Ishikawa (cell line): ENCODE results near the gene SDC4.
A peak's percentile ranks its signal among the peaks of the same experiment; 100 is the strongest.

Experiments used
- CEBPB ChIP-seq: IDR thresholded peaks from 2 replicates; pipeline ENCODE4 v1.6.1; 2012
- CREB1 ChIP-seq: IDR thresholded peaks from 2 replicates; pipeline ENCODE4 v1.6.1; 2012; ENCODE audit warnings: low read depth
- EGR1 ChIP-seq: IDR thresholded peaks from 2 replicates; pipeline ENCODE4 v1.6.1; 2012
- EP300 ChIP-seq: IDR thresholded peaks from 2 replicates; pipeline ENCODE4 v1.6.1; 2012; ENCODE audit warnings: borderline replicate concordance
- FOXM1 ChIP-seq: IDR thresholded peaks from 2 replicates; pipeline ENCODE4 v1.6.1; 2012; ENCODE audit warnings: low read depth, borderline replicate concordance
- NFIC ChIP-seq: IDR thresholded peaks from 2 replicates; pipeline ENCODE4 v1.6.1; 2012
- RAD21 ChIP-seq: IDR thresholded peaks from 2 replicates; pipeline ENCODE4 v1.6.1; 2012; ENCODE audit warnings: low read depth
- REST ChIP-seq: IDR thresholded peaks from 2 replicates; pipeline ENCODE4 v1.6.1; 2012; ENCODE audit warnings: low read depth, mild to moderate bottlenecking
- TAF1 ChIP-seq: IDR thresholded peaks from 2 replicates; pipeline ENCODE4 v1.6.1; 2012; ENCODE audit warnings: low read depth, mild to moderate bottlenecking
- TEAD4 ChIP-seq: IDR thresholded peaks from 2 replicates; pipeline ENCODE4 v1.6.1; 2012
- ZBTB7A ChIP-seq: IDR thresholded peaks from 2 replicates; pipeline ENCODE4 v1.6.1; 2012; ENCODE audit warnings: low read depth
- TF ChIP-seq, protein P1 (sequence below): IDR thresholded peaks from 2 replicates; pipeline ENCODE4 v1.6.1; 2012
- TF ChIP-seq, protein P2 (sequence below): IDR thresholded peaks from 2 replicates; pipeline ENCODE4 v1.6.1; 2012

Gene SDC4

DNA sequence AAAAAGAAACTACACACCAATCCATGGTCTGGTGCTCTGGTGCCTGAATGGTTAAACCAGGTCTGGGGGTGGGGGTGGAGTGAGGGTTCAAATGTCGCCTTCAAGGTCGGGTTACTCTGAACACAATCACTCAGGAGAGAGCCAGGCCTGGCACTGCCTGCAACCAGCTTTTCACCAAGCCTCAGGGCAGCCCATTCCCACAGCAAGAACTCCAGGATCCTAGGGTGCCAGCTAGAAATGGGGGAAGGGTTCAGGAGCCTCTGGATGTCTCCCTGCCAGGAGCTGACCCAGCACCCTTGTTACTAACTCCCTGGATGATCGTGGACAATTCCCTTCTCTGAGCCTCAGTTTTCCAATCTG lies 6.7 kb downstream of the SDC4 start:
- TF ChIP-seq TAF1: peak; percentile 36; the same call in 1 of the 2 replicates
- TF ChIP-seq, protein P1, sequence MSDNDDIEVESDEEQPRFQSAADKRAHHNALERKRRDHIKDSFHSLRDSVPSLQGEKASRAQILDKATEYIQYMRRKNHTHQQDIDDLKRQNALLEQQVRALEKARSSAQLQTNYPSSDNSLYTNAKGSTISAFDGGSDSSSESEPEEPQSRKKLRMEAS: 0 out of 2 replicates have a peak, but pooled peaks have one; percentile 3
- TF ChIP-seq EGR1: 0 out of 2 replicates have a peak, but pooled peaks have one; percentile 28
- TF ChIP-seq NFIC: 0 out of 2 replicates have a peak, but pooled peaks have one; percentile 12
- TF ChIP-seq CREB1: no peak
- peak; percentile 69 for TF ChIP-seq FOXM1
- TF ChIP-seq ZBTB7A: no peak

DNA sequence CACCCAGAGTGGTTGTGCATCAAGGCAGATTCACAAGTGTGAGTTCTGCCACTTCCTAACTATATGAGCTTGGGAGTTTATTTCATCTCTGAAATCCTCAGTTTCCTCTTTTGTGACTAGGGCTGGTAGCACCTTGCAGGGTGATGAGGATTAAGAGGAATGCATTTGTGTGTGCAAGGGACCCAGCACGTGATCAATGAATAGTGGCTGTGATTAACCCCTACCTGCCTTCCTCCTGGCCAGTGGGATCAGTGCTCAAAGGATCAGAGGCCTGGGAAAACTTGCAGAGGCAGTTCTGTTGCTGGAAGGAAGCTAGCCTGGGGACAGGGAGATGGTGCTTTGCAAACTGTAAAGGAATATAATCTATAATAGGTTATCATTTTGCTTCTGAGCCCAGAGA lies 7.3 kb downstream of the SDC4 start:
- TF ChIP-seq NFIC (no peak), RAD21 (no peak), TAF1 (no peak), FOXM1 (no peak), ZBTB7A (0 out of 2 replicates have a peak, but pooled peaks have one; percentile 5), CEBPB (no peak), CREB1 (no peak), EGR1 (no peak), EP300 (no peak), TEAD4 (no peak)
- TF ChIP-seq, protein P2, sequence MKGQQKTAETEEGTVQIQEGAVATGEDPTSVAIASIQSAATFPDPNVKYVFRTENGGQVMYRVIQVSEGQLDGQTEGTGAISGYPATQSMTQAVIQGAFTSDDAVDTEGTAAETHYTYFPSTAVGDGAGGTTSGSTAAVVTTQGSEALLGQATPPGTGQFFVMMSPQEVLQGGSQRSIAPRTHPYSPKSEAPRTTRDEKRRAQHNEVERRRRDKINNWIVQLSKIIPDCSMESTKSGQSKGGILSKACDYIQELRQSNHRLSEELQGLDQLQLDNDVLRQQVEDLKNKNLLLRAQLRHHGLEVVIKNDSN: peak; percentile 95
- TF ChIP-seq, protein P1: 0 out of 2 replicates have a peak, but pooled peaks have one; percentile 7

DNA sequence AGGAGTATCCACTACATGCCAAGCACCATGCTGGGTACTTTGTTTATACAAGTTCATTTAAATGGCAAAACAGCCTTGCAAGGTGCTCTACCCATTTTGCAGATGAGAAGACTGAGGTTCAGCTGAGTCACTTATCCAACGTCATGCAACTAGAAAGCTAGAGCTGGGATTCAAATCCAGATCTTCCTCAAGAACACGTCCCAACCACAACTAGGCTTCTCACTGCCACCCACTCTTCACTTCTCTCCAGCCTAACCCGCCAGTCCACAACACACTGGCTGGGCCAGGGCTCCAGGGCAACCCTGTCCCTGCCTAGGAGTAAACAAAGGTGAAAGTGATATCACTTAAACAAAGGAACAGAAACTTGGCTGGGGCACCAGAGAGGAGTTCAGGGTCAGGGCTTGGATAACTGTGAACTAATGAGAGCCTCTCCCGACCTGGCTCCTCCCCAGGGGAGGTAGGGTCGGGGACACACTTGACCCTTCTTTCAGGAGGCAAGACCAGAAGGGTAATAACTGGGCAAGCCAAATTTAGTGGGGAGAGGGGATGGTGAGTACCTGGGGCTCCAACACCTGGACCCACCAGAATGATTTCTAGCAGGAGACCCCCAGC lies 7.9 kb downstream of the SDC4 start:
- TF ChIP-seq ZBTB7A (0 out of 2 replicates have a peak, but pooled peaks have one; percentile 60), CREB1 (no peak)

GRCh38 chr20:45339799-45340198 lies 8.4 kb downstream of the SDC4 start:
- TF ChIP-seq, protein P1: no peak
- TF ChIP-seq FOXM1: no peak
- TF ChIP-seq CEBPB: no peak
- no peak for TF ChIP-seq CREB1
- no peak for TF ChIP-seq REST
- no peak for TF ChIP-seq ZBTB7A
- TF ChIP-seq, protein P2: no peak
- no peak for TF ChIP-seq EGR1
- TF ChIP-seq RAD21: no peak

- no peak for TF ChIP-seq REST
- TF ChIP-seq CEBPB: no peak
- TF ChIP-seq NFIC: no peak
Measured at GRCh38 chr20:45339084-45339483, 9.1 kb downstream of the SDC4 start.

DNA sequence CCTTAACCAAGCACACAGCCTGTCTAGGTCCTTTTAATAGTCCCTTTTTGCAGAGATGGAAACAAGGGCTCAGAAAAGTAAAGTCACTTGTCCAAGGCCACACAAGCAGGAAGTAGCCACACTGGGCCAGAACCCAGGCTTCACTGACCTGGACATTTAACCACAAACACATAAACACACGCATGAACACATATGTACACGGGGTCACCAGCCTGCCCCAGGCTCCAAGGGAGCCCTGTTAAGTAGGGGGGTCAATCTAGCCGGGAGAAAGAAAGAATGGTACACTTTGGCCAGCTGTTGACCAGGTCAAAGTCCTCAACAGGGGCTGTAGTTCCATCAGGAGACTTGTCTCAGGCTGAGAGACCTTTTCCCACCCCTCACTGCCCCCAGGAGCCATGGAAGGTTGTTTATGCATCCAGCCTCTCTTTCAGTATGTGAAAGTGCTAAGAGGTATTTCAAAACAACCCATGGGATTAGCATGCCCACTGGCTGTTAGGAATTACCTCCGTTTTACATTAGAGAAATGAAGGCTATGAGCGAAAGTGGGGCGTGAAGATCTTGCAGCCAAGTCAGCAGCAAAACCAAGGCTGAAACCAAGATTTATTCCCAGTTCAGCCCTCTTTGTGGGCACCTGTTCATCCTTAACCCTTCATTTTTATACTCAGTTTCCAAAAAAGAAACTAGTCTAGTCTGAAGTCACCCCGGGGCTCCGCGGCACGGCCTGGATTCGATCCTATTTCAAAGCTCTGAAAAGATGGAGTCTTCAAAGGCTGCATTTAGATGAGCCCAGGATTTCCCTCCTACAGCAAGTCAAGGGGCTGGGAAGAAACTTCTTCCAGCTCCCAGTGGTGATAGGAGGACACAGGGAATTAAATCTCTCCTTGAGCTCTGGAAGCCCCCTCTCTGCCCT lies 9.8 kb downstream of the SDC4 start:
- TF ChIP-seq REST: no peak
